Uterus (tissue), 4 donors: Measurements from ENCODE around the gene EIF2B1. TPM values are rescaled to one million over a fixed set of nuclear protein-coding genes. Genes with fewer than 3 reads are reported as not detected.

Experiments used
- DNase-seq, 2 donors: peaks; one replicate each; pipeline ENCODE4 v3.0.0-alpha.2; 2019 to 2020
- H3K27ac ChIP-seq, 2 donors: fragments of 200-600 bp; sonication (generic); 1 replicate in 1 of 2; 2 replicates in 1 of 2; pipeline ENCODE4 v1.5.1; 2016 to 2018
- H3K27me3 ChIP-seq, 2 donors: fragments of 200-600 bp; sonication (generic); one replicate each; pipeline ENCODE4 v1.5.1; 2018 to 2019; ENCODE audit warnings: control low read depth in 1 of 2
- H3K36me3 ChIP-seq, 2 donors: fragments of 200-600 bp; sonication (generic); one replicate each; pipeline ENCODE4 v1.5.1; 2019; ENCODE audit warnings: control low read depth in 1 of 2
- H3K4me1 ChIP-seq, 2 donors: fragments of 200-600 bp; sonication (generic); one replicate each; pipeline ENCODE4 v1.5.1; 2018 to 2019; ENCODE audit warnings: control low read depth in 1 of 2
- H3K4me3 ChIP-seq, 2 donors: fragments of 200-600 bp; sonication (generic); 1 replicate in 1 of 2; 2 replicates in 1 of 2; pipeline ENCODE4 v1.5.1; 2018 to 2019; ENCODE audit warnings: mild to moderate bottlenecking in 1 of 2
- H3K9me3 ChIP-seq, 2 donors: fragments of 200-600 bp; sonication (generic); one replicate each; pipeline ENCODE4 v1.5.1; 2019; ENCODE audit warnings: control low read depth in 1 of 2
- CTCF ChIP-seq, 4 experiments: fragments of 200-600 bp in 2 of 4; fragments of 450-650 bp in 2 of 4; sonication (generic) in 2 of 4; IDR thresholded peaks; one replicate each; pipeline ENCODE4 v1.5.1; 2016 to 2019; ENCODE audit warnings: antibody characterized with exemption in 4 of 4, mild to moderate bottlenecking in 2 of 4, moderate library complexity in 1 of 4
- POLR2A ChIP-seq, 2 donors: fragments of 450-650 bp; IDR thresholded peaks; one replicate each; pipeline ENCODE4 v1.6.1; 2016; ENCODE audit warnings: antibody characterized with exemption in 2 of 2, mild to moderate bottlenecking in 1 of 2, moderate library complexity in 1 of 2
- intact Hi-C: fragments of 100-400 bp; cut with DNase I; formaldehyde crosslinking; loops from one replicate; pipeline ENCODE4 v1.15.1; 2023; ENCODE audit warnings: low total_unique reads
- total RNA-seq, 4 donors: library from RNA; depleted of rRNA in 3 of 4; stranded (reverse); fragments of >200 nt in 3 of 4; gene quantifications; one replicate each; pipeline versions ENCODE4 v1.1.0 to v1.2.4, GENCODE V29; 2014 to 2023
- donor health status: DM: yes; HTN: yes; CAD: no.

Gene EIF2B1
- total RNA-seq: 100 to 1,000 TPM in 1 of 4 donors, 10 to 100 TPM in 3; 35.1 to 114 (median 66.7) TPM

- Histone ChIP-seq H3K9me3 (no peaks in the 10 kb centered on the region), H3K27me3 (no peaks in the 10 kb centered on the region), H3K4me3 (peak within 1 kb of the TSS; percentile 88), H3K36me3 (no peaks in the 10 kb centered on the region), H3K27ac (peak within 1 kb of the TSS; percentile 77 to 84), H3K4me1 (peaks cover 0 to 6% of the 10 kb centered on the region in 2 donors)
- TF ChIP-seq CTCF (IDR thresholded peaks at IDR 0.05) (peak in 2 of 4 experiments; percentile 14 to 41), POLR2A (IDR thresholded peaks at IDR 0.05) (peak; percentile 35 to 77)
- DNase-seq: peak; percentile 96 to 97
- intact Hi-C loops: no loop called here
Measured at GRCh38 chr12:123633379-123634141, at the start of gene EIF2B1, which contains the start of gene GTF2H3. EIF2B1 (minus strand) TSS chr12:123633686; CDS start chr12:123633557, 129 bp downstream. GTF2H3 (plus strand) TSS chr12:123633829; CDS start chr12:123633860, 31 bp downstream.

- H3K4me1 ChIP-seq: no peaks in the 10 kb centered on the region
- intact Hi-C loops: no loop called here
- no peaks in the 10 kb centered on the region for H3K27me3 ChIP-seq
- TF ChIP-seq POLR2A (IDR thresholded peaks at IDR 0.05): no peak
- TF ChIP-seq CTCF (IDR thresholded peaks at IDR 0.05): no peak
- no peak overlapping the region for H3K4me3 ChIP-seq
- no peak overlapping the region for H3K27ac ChIP-seq
- H3K9me3 ChIP-seq: no peaks in the 10 kb centered on the region
- H3K36me3 ChIP-seq: no peaks in the 10 kb centered on the region
- DNase-seq: no peak
Measured at GRCh38 chr12:123681605-123682004, 48.1 kb upstream of the EIF2B1 start.

- no peak overlapping the region for H3K27ac ChIP-seq
- no peaks in the 10 kb centered on the region for H3K36me3 ChIP-seq
Measured at GRCh38 chr12:123678981-123679380, 45.5 kb upstream of the EIF2B1 start.

GRCh38 chr12:123676616-123677320, 43.3 kb upstream of the EIF2B1 start:
- H3K4me3 ChIP-seq: no peak overlapping the region
- H3K9me3 ChIP-seq: no peaks in the 10 kb centered on the region
- no peak for DNase-seq
- intact Hi-C loops: no loop called here
- H3K36me3 ChIP-seq: no peaks in the 10 kb centered on the region
- H3K27me3 ChIP-seq: no peaks in the 10 kb centered on the region
- TF ChIP-seq CTCF (IDR thresholded peaks at IDR 0.05): no peak
- TF ChIP-seq POLR2A (IDR thresholded peaks at IDR 0.05): no peak
- no peak overlapping the region for H3K27ac ChIP-seq
- H3K4me1 ChIP-seq: peaks cover 0 to 4% of the 10 kb centered on the region in 2 donors

More at GRCh38 chr12:123678981-123679380, 45.5 kb upstream of the EIF2B1 start:
- Histone ChIP-seq H3K9me3 (no peaks in the 10 kb centered on the region), H3K4me1 (no peaks in the 10 kb centered on the region), H3K27me3 (no peaks in the 10 kb centered on the region), H3K4me3 (no peak overlapping the region)
- TF ChIP-seq POLR2A (IDR thresholded peaks at IDR 0.05) (no peak), CTCF (IDR thresholded peaks at IDR 0.05) (no peak)
- intact Hi-C loops: no loop called here
- DNase-seq: no peak

GRCh38 chr12:123675436-123675835, 42.0 kb upstream of the EIF2B1 start:
- TF ChIP-seq POLR2A (IDR thresholded peaks at IDR 0.05) (no peak), CTCF (IDR thresholded peaks at IDR 0.05) (no peak)
- no peaks in the 10 kb centered on the region for H3K9me3 ChIP-seq
- no peaks in the 10 kb centered on the region for H3K27me3 ChIP-seq
- H3K4me1 ChIP-seq: peaks cover 0 to 5% of the 10 kb centered on the region in 2 donors
- no peaks in the 10 kb centered on the region for H3K36me3 ChIP-seq
- no peak overlapping the region for H3K4me3 ChIP-seq
- H3K27ac ChIP-seq: no peak overlapping the region
- no peak for DNase-seq
- intact Hi-C loops: no loop called here
